H1 (cell line): ENCODE results near the gene OR7A10. TPM values are rescaled to one million over a fixed set of nuclear protein-coding genes. Genes with fewer than 3 reads are reported as not detected.

Source experiments
- CTCF ChIA-PET: fragments of 300-600 bp; sonication (Branson Sonifier 250); formaldehyde crosslinking; loops from one replicate; lab custom pipeline; 2021; ENCODE audit not compliant: partially characterized antibody; lab: Charles Lee
- POLR2A ChIA-PET: fragments of 300-600 bp; sonication (Branson Sonifier 250); formaldehyde crosslinking; loops from one replicate; lab custom pipeline; 2021; ENCODE audit warnings: inconsistent platforms; ENCODE audit not compliant: partially characterized antibody; lab: Charles Lee
- DNase-seq, 2 experiments: peaks; one replicate each; pipeline versions ENCODE4 v3.0.0 to v3.0.0-alpha.2; 2010 to 2022; ENCODE audit warnings: low spot score in 2 of 2, low read depth in 1 of 2, mixed read lengths in 1 of 2
- FAIRE-seq: peaks from 2 replicates; lab custom pipeline; 2011; peaks lifted over from hg19 to GRCh38; lab: Jason Lieb, UNC
- H2AFZ ChIP-seq: 2 replicates; pipeline ENCODE4 v1.8.1; 2012; ENCODE audit warnings: low read length, inconsistent platforms
- H2AK5ac ChIP-seq: 2 replicates; pipeline ENCODE4 v1.6.1; 2013; ENCODE audit warnings: low read depth, low read length
- H2BK120ac ChIP-seq: replicated peaks from 2 replicates; pipeline ENCODE3; 2013; ENCODE audit warnings: low read depth, low read length, inconsistent platforms
- H2BK12ac ChIP-seq: 2 replicates; pipeline ENCODE4 v1.6.1; 2013; ENCODE audit warnings: low read depth, low read length
- H2BK15ac ChIP-seq: 2 replicates; pipeline ENCODE4 v1.6.1; 2013; ENCODE audit warnings: low read length
- H2BK20ac ChIP-seq: 2 replicates; pipeline ENCODE4 v1.6.1; 2013; ENCODE audit warnings: low read length
- H2BK5ac ChIP-seq: 2 replicates; pipeline ENCODE4 v1.6.1; 2013; ENCODE audit warnings: low read depth, low read length
- H3K14ac ChIP-seq: 2 replicates; pipeline ENCODE4 v1.6.1; 2013; ENCODE audit warnings: inconsistent platforms; ENCODE audit not compliant: insufficient read length
- H3K18ac ChIP-seq: 2 replicates; pipeline ENCODE4 v1.6.1; 2013; ENCODE audit warnings: low read length; ENCODE audit errors: extremely low read depth
- H3K23ac ChIP-seq: 2 replicates; pipeline ENCODE4 v1.6.1; 2013; ENCODE audit warnings: inconsistent platforms; ENCODE audit not compliant: insufficient read length
- H3K23me2 ChIP-seq: 2 replicates; pipeline ENCODE4 v1.6.1; 2013; ENCODE audit warnings: low read depth, low read length
- H3K27ac ChIP-seq: 2 replicates; pipeline ENCODE4 v1.6.1; 2011; ENCODE audit warnings: low read depth, low read length, inconsistent platforms
- H3K27me3 ChIP-seq, 4 experiments: replicated peaks in 1 of 4; 1 replicate in 1 of 4; 2 replicates in 3 of 4; pipeline versions ENCODE4 v1.6.1 to v1.8.1; 2011 to 2013; ENCODE audit warnings: low read length in 3 of 4, mild to moderate bottlenecking in 3 of 4, inconsistent platforms in 2 of 4, mixed read lengths in 2 of 4, moderate library complexity in 1 of 4; ENCODE audit not compliant: control insufficient read depth in 3 of 4, insufficient read depth in 3 of 4; ENCODE audit errors: extremely low read depth in 1 of 4
- H3K36me3 ChIP-seq, 4 experiments: 2 replicates each; pipeline versions ENCODE4 v1.6.1 to v1.8.1; 2011 to 2013; ENCODE audit warnings: mild to moderate bottlenecking in 4 of 4, low read length in 3 of 4, moderate library complexity in 2 of 4, control low read depth in 1 of 4, inconsistent platforms in 1 of 4; ENCODE audit not compliant: insufficient read depth in 4 of 4, control insufficient read depth in 2 of 4
- H3K4ac ChIP-seq: replicated peaks from 2 replicates; pipeline ENCODE3; 2013; ENCODE audit warnings: low read length, low read depth, mixed read lengths, inconsistent platforms; ENCODE audit not compliant: insufficient read length
- H3K4me1 ChIP-seq, 4 experiments: replicated peaks in 1 of 4; 1 replicate in 1 of 4; 2 replicates in 3 of 4; pipeline versions ENCODE4 v1.6.1 to v1.8.1; 2011 to 2013; ENCODE audit warnings: low read length in 3 of 4, inconsistent platforms in 2 of 4, mixed read lengths in 1 of 4; ENCODE audit not compliant: insufficient read depth in 4 of 4, control insufficient read depth in 3 of 4
- H3K4me2 ChIP-seq, 2 experiments: 2 replicates each; pipeline versions ENCODE4 v1.6.1 to v1.8.1; 2011 to 2013; ENCODE audit warnings: low read depth in 2 of 2, low read length in 2 of 2, control low read depth in 1 of 2, inconsistent platforms in 1 of 2, mild to moderate bottlenecking in 1 of 2; ENCODE audit not compliant: insufficient read depth in 1 of 2
- H3K4me3 ChIP-seq, 4 experiments: fragments of 200-600, 300-600 bp in 1 of 4; sonication (generic), shearing (Covaris generic), sonication (Bioruptor Twin) in 1 of 4; 2 replicates each; pipeline versions ENCODE4 v1.5.1 to v1.8.1; 2011 to 2016; ENCODE audit warnings: low read length in 4 of 4, low read depth in 3 of 4, control low read depth in 2 of 4, inconsistent platforms in 2 of 4, mild to moderate bottlenecking in 2 of 4, mixed read lengths in 1 of 4, moderate library complexity in 1 of 4; ENCODE audit not compliant: insufficient read depth in 2 of 4; ENCODE audit errors: extremely low read depth in 1 of 4
- H3K56ac ChIP-seq: replicated peaks from 2 replicates; pipeline ENCODE3; 2013; ENCODE audit warnings: low read depth, mild to moderate bottlenecking, mixed read lengths, low read length, inconsistent platforms; ENCODE audit not compliant: insufficient read length
- H3K79me1 ChIP-seq: 2 replicates; pipeline ENCODE4 v1.6.1; 2013; ENCODE audit warnings: low read depth, low read length, control low read depth
- H3K79me2 ChIP-seq, 2 experiments: 2 replicates each; pipeline versions ENCODE4 v1.6.1 to v1.8.1; 2012 to 2013; ENCODE audit warnings: low read length in 2 of 2, mild to moderate bottlenecking in 2 of 2, inconsistent platforms in 1 of 2; ENCODE audit not compliant: insufficient read depth in 2 of 2, control insufficient read depth in 1 of 2
- H3K9ac ChIP-seq, 4 experiments: replicated peaks in 1 of 4; 1 replicate in 1 of 4; 2 replicates in 3 of 4; pipeline versions ENCODE4 v1.6.1 to v1.8.1; 2011 to 2013; ENCODE audit warnings: low read depth in 3 of 4, low read length in 3 of 4, control low read depth in 2 of 4, mild to moderate bottlenecking in 2 of 4, moderate library complexity in 2 of 4, inconsistent platforms in 1 of 4; ENCODE audit errors: extremely low read depth in 1 of 4
- H3K9me3 ChIP-seq, 2 experiments: 2 replicates each; pipeline versions ENCODE4 v1.6.1 to v1.8.1; 2012 to 2013; ENCODE audit warnings: mild to moderate bottlenecking in 2 of 2, moderate library complexity in 2 of 2, control low read depth in 1 of 2, inconsistent platforms in 1 of 2, low read depth in 1 of 2, low read length in 1 of 2, mixed read lengths in 1 of 2; ENCODE audit not compliant: insufficient read depth in 2 of 2
- H4K20me1 ChIP-seq, 2 experiments: replicated peaks in 1 of 2; 2 replicates each; pipeline versions ENCODE3 to v1.8.1; 2011 to 2013; ENCODE audit warnings: inconsistent platforms in 2 of 2, low read length in 2 of 2, mild to moderate bottlenecking in 1 of 2; ENCODE audit not compliant: insufficient read depth in 2 of 2, control insufficient read depth in 1 of 2
- H4K5ac ChIP-seq: 2 replicates; pipeline ENCODE4 v1.6.1; 2013; ENCODE audit warnings: low read length, low read depth, mixed read lengths, inconsistent platforms; ENCODE audit not compliant: insufficient read length
- H4K8ac ChIP-seq: 2 replicates; pipeline ENCODE4 v1.8.0; 2013; ENCODE audit warnings: mild to moderate bottlenecking, moderate library complexity, low read length, inconsistent platforms; ENCODE audit not compliant: insufficient read depth; ENCODE audit errors: extremely low read depth
- H4K91ac ChIP-seq: replicated peaks from 2 replicates; pipeline ENCODE3; 2013; ENCODE audit warnings: low read length, mixed read lengths, inconsistent platforms; ENCODE audit not compliant: insufficient read length
- CHD2 ChIP-seq: IDR thresholded peaks from 2 replicates; pipeline ENCODE4 v1.6.1; 2012; ENCODE audit warnings: low read length, improper control_type of control experiment
- CREB1 ChIP-seq: IDR thresholded peaks from 2 replicates; pipeline ENCODE4 v1.6.1; 2012; ENCODE audit warnings: inconsistent platforms
- FOSL1 ChIP-seq: IDR thresholded peaks from 2 replicates; pipeline ENCODE4 v1.6.1; 2011; ENCODE audit warnings: mild to moderate bottlenecking, low read depth, low read length, moderate library complexity; ENCODE audit not compliant: insufficient read depth
- JUN ChIP-seq: IDR thresholded peaks from 2 replicates; pipeline ENCODE4 v1.6.1; 2011; ENCODE audit warnings: low read depth, mild to moderate bottlenecking, improper control_type of control experiment, low read length
- MAFK ChIP-seq: IDR thresholded peaks from 2 replicates; pipeline ENCODE4 v1.6.1; 2012; ENCODE audit warnings: low read depth, mild to moderate bottlenecking, improper control_type of control experiment, low read length
- RFX5 ChIP-seq: IDR thresholded peaks from 2 replicates; pipeline ENCODE4 v1.6.1; 2011; ENCODE audit warnings: low read depth, low read length, improper control_type of control experiment, borderline replicate concordance
- SIN3A ChIP-seq, 2 experiments: IDR thresholded peaks in 1 of 2; conservative IDR thresholded peaks in 1 of 2; 2 replicates each; pipeline ENCODE4 v1.6.1; 2011 to 2012; ENCODE audit warnings: low read length in 2 of 2, improper control_type of control experiment in 1 of 2, low read depth in 1 of 2, mild to moderate bottlenecking in 1 of 2
- SIRT6 ChIP-seq: IDR thresholded peaks from one replicate; pipeline ENCODE4 v1.7.1; 2012; ENCODE audit warnings: low read length, inconsistent platforms
- SRF ChIP-seq: IDR thresholded peaks from 2 replicates; pipeline ENCODE4 v1.6.1; 2011; ENCODE audit warnings: mild to moderate bottlenecking, low read depth, low read length, moderate library complexity
- ZNF274 ChIP-seq: IDR thresholded peaks from 2 replicates; pipeline ENCODE4 v1.7.0; 2012; ENCODE audit warnings: low read length, borderline replicate concordance; ENCODE audit errors: extremely low read depth
- WGBS, 2 experiments: shearing (Covaris generic) in 1 of 2; methylation state at CpG; one replicate each; pipeline versions ENCODE4 v1.1.6 to v1.1.7; 2013 to 2015; ENCODE audit warnings: low lambda C conversion rate in 2 of 2, mixed read lengths in 2 of 2, inconsistent platforms in 1 of 2, low coverage in 1 of 2, missing lambda C conversion rate in 1 of 2; ENCODE audit not compliant: insufficient replicate concordance in 2 of 2, insufficient coverage in 1 of 2, insufficient read length in 1 of 2; ENCODE audit errors: extremely low coverage in 1 of 2, missing lambda C conversion rate in 1 of 2; 5-methylcytosine and 5-hydroxymethylcytosine counted together
- polyA plus RNA-seq, 7 experiments: library from polyadenylated mRNA; depleted of rRNA in 3 of 7; stranded (reverse) in 5 of 7; unstranded in 2 of 7; fragments of >200 nt in 5 of 7; fragments of 200-250 nt in 2 of 7; gene quantifications; 1 replicate in 5 of 7; 2 replicates in 1 of 7; 4 replicates in 1 of 7; pipeline versions ENCODE4 v1.2.1 to v1.2.3, GENCODE V29; 2011 to 2013; ENCODE audit warnings: missing spikeins in 2 of 7, mixed read lengths in 2 of 7
- total RNA-seq: library from RNA; stranded (reverse); fragmentation: NEBNext Ultra II Directional; extraction: Animal tissue kit (Norgen Biotek cat#: 25700); gene quantifications from 2 replicates; pipeline ENCODE4 v1.2.1, GENCODE V29; 2021

Gene OR7A10
- total and polyA plus RNA-seq, 2 of the 8 experiments (the other 6 are each of a cell fraction or from before 2014, with no cell fraction given): not detected

GRCh38 chr19:14796021-14796420, 52.7 kb downstream of the OR7A10 start:
- Histone ChIP-seq H3K4ac (no peak overlapping the region), H3K14ac (no peak overlapping the region), H3K27ac (no peak overlapping the region), H4K5ac (no peak overlapping the region), H3K56ac (no peak overlapping the region)
- POLR2A ChIA-PET: no interaction called here
- FAIRE-seq: no peak
- TF ChIP-seq SIRT6 (no peak), SIN3A (conservative IDR thresholded peaks at IDR 0.05 in 1 of 2, IDR thresholded peaks at IDR 0.05 in 1 of 2; ENCODE audit: low read depth in 1 of 2, low read length in 2 of 2) (no peak), MAFK (no peak), ZNF274 (no peak), SRF (no peak), JUN (no peak), FOSL1 (no peak), CREB1 (no peak), CHD2 (no peak), RFX5 (no peak)
- TF ChIP-seq, all 59 proteins: peak for 0
- H3K79me1 ChIP-seq: no peaks in the 10 kb centered on the region
- no peak overlapping the region for H2BK120ac ChIP-seq
- no peaks in the 10 kb centered on the region for H3K36me3 ChIP-seq
- no peak for DNase-seq
- H3K4me1 ChIP-seq: no peaks in the 10 kb centered on the region
- H4K20me1 ChIP-seq: no peaks in the 10 kb centered on the region
- no peak overlapping the region for H3K18ac ChIP-seq
- CTCF ChIA-PET: interaction anchor here (0.6 to 1.9 kb wide), 3 partner anchors 9 to 228 kb away, joined by 3 to 9 read pairs (median 8); no protein-coding TSS in a partner anchor
- H2BK15ac ChIP-seq: no peak overlapping the region
- no peak overlapping the region for H3K23ac ChIP-seq
- peaks cover 0 to 2% of the 10 kb centered on the region in 2 experiments; a peak in 1 of 4 replicates for H3K9me3 ChIP-seq
- H3K4me2 ChIP-seq: no peak overlapping the region
- no peak overlapping the region for H2AFZ ChIP-seq
- H2BK5ac ChIP-seq: no peak overlapping the region
- no peaks in the 10 kb centered on the region for H3K27me3 ChIP-seq
- no peak overlapping the region for H3K9ac ChIP-seq
- no peak overlapping the region for H4K91ac ChIP-seq
- H2BK20ac ChIP-seq: no peak overlapping the region
- 93% methylated on average over 11 of the region's 11 CpGs; no CpG with 5 or more reads in 1 of the 2 experiments for WGBS, 2 experiments
- no peak overlapping the region for H2BK12ac ChIP-seq
- no peak overlapping the region for H2AK5ac ChIP-seq
- H4K8ac ChIP-seq: no peak overlapping the region
- H3K4me3 ChIP-seq: no peak overlapping the region
- no peaks in the 10 kb centered on the region for H3K23me2 ChIP-seq
- no peaks in the 10 kb centered on the region for H3K79me2 ChIP-seq
